ENCODE data around the gene BZW2.
"Not testable (repeated sequence)": the region's sequence is repeated elsewhere in the genome, so short reads cannot be mapped to it uniquely, and the experiment has no call there.

Gene BZW2

DNA sequence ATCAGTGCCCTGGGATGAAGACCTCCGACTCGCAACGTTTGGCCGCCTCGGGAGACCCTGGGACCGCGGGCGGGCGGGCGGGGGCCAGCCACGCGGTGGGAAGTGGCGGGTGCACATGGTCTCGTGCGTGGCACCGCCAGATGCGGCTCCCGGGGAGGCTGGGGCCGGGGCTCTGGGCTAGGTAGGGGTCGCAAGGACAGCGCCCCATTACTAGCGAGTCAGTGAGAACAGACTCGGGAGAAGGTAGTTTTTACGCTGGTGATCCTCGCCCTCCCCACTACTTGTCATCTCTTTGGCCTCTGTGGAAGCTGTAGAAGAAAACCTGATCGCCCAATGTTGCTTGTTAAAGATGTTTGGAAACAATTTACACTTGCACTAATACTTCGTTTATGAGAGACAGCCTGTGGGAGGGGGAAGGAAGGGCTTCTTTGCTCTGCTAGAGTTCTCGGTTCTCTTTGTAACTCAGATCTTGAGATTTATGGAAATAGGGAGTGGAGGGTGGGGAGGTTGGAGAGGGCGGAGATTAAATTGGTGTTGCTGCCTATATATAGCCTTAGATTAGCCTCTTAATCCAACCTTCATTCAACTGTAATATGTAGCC lies 591 bp downstream of the BZW2 start:
- peak; percentile 37 for DNase-seq

DNA sequence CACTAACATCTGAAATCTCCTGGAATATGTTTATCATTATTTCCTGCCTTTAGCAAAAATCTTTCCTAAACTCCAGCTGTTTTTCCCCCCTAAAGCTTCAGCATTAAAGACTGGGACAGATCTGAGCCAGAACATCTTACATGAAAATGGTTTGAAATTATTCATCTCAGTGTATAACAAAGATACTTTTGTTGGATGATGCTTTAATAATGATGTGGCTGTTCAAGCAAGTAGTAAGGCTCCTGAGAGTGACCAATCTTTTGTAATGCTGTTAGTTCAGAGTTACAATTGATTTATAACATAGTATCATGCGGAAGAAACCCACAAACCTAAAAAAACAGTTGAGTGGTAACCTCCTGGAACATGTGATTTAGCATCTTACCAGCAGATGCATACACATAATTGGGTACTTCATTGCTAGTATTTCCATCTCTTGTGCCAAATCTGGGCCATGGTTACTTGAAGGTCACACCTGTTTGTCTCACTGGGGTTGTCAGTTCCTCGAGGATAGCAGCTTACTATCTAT lies 1.5 kb downstream of the BZW2 start:
- peak; percentile 20 for DNase-seq

DNA sequence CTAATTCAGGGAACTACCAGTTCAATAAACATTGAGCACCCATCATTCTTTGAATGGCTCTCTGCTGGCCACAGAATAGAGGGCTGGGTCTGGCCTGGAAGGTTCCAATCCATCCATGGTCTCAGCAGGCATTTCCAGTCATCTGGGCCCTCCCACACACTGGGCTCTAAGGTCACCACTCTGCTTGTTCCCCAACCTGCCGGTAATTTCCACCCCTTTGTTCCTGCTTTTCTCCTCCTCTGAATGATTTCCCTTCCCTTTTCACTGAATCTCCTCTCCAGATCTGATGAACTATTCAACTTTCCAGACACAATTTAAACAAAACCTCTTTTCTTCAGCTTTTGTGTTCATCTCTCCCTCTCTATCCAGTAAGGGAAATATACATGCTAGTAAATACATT lies 2.6 kb downstream of the BZW2 start:
- DNase-seq, result no peak

DNA sequence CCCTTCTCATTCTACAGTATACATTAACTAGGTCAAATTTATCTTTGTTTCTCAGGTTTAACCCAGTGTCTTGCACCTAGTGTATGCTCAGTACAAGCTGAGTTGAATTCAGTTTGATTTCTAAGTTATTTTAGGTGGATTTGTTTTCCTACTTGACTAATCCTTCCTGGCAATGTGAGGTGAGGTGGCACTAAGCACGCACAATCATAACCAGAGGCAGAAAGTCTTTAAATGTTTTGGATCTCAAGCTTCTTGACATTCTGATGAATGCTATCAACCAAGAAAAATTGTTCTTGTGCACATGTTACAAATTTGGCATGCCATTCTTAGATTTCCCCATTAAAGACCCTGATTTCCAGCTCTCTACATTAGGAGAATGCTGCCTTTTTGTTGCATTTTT lies 3.2 kb downstream of the BZW2 start:
- no peak for DNase-seq

DNA sequence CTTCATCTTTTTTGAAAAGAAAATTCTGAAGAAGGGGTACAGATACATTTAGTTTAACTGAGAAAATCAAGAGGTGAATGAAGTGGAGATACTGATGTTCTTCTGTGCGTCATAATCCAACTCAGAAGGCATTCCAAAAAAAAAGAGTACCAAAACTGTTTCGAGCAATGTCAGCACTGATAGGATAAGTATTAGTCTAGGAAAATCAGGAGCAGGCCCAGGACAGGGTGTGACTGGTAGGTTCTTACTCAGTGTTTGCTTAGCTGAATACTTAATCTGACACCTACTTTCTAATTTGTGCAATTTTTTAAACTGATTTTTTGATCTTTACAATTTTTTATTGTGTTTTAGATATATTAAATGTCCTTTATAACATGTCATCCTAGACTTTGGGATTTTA lies 4.3 kb downstream of the BZW2 start:
- no peak for DNase-seq

DNA sequence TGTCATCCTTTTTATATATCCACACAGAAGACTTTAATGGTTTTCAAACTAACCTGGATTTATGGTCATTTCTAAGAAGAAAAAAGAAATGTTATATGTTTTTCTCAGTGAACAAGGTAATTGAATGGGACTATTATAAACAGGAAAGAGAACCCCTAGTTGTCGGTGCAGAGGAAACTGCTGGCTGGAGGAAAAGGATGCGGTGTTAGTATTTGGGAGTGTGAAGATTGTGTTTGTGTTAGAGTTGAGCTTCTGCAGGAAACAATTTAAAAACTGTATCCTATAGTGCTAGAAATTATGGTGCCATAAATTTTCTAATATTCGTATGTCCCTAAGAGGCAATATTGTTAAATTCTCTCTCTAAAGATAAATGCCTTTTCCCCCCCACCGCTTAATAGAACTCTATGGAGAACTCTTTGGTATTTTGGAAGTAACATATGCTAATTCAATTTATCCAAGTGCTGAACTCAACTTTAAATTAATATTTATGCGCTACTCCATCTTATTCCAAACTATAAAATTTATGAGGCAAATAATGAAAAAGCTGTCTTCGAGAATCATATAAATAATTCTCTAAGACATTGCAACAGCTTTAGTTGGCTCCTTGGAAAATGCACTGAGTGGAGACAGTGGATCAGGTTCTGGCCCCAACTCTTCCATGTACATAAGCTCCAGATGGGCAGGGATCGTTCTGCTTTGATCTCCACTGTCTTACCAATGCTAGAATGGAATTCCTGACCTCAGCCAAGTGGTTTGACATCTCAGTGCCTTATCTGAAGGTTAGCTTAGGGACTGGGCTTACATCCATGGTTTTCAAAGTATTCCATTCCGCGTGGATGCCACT lies 5.6 kb downstream of the BZW2 start:
- no peak for DNase-seq

DNA sequence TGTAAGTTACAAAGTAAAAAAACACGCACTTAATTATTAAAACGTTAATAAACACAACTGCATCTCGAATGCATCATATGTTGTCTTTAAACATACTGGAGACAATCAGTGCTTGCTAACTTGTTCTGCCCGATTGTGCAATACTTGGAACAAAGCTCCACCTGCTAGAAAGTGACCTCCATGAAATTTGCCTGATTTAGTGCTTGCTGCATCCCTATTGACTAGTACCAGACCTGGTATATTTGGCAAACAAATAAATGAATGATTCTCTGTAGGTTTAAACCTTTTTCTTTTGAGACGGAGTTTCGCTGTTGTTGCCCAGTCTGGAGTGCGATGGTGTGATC lies 6.2 kb downstream of the BZW2 start:
- DNase-seq, result no peak

DNA sequence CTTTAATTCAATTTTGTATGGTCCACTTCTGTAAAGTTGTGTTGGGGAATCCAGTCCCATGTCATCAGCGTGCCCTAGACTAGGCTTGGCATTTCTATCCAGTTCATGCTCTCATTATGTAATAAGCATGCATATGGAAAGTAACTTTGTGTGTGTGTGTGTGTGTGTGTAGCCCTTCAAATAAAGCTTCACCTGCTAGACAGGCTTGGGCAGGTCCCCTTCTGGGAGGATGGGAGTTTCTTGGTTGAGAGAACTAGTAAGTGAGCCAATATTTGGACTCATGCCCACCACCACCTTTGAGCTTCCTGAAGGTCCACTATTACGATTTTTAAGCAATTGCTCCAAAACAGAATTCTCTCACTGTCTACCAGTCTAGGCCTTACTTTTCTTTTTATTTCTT lies 6.9 kb downstream of the BZW2 start:
- peak; percentile 25 for DNase-seq

DNA sequence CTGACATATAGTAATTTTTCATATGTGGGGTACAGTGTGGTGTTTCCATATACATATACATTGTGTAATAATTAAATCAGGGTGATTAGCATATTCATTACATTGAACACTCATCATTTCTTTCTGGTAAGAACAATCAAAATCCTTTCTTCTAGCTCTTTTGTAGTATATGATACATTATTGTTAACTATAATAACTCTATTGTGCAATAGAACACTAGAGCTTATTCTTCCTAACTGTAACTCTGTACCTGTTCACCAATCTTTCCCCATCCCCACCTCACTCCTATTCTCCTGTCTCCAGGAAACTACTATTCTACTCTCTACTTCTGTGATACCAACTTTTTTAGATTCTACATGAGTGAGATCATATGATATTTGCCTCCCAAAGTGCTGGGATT lies 9.4 kb downstream of the BZW2 start:
- no peak for DNase-seq

DNA sequence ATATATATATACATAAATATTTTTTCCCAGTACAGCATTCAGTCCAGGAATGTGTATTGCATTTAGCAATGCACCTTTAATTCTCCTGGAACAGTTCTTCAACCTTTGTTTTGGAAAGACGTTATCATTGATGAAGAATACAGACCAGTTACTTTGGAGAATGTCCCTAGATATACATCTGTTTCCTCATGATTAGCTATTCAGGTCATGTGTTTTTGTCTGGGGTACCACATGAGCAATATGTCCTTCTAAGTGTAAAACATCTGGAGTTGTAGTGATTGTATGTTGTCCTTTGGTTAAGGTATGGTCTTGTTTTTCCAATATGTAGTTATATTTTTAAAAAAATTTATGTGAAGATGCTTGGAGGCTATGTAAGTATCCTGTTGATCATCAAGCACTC lies 10.2 kb downstream of the BZW2 start:
- DNase-seq, result no peak

DNA sequence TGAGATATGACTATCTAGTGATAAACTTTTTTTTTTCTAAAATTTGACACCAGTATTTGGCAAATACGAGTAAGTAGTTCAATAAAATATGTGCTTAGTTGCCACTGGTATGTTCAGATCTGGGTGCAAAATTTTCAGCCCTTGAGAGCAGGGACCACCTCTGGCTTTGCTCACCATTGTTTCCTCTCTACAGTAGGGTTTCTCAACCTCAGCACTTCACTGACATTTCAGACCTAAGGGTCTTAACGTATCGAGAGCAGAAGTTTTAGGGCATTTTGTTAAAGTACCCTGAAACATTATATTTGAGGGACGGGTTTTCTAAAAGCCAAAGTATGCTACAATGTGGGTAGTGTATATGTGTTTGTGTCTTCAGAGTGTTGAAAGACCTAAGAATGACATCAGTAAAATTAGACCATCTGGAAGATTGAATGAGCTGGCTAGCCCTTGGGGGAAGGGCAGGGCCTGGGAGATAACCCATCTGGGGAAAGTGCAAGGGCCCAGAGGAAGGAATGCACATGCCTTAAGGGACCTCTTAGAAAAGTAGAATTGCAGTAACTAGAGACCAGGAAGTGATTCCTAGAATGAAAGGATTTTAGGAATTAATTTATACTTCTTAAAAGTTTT lies 11.8 kb downstream of the BZW2 start:
- no peak for DNase-seq

DNA sequence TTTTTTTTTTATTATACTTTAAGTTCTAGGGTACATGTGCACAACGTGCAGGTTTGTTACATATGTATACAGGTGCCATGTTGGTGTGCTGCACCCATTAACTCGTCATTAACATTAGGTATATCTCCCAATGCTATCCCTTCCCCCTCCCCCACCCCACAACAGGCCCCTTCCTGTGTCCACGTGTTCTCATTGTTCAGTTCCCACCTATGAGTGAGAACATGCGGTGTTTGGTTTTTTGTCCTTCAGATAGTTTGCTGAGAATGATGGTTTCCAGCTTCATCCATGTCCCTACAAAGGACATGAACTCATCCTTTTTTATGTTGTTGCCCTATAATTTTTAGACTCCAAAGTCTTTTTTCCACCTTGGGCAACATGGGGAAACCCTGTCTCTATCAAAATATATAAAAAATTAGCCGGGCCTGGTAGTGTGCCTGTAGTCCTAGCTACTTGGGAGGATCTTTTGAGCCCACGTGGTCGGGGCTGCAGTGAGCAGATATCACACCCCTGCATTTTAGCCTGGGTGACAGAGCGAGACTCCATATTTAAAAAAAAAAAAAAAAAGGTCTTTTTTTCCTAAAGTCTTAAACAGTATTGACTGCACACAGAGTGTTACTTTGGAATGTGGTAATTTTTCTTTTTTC lies 14.0 kb downstream of the BZW2 start:
- not testable (repeated sequence) for DNase-seq

DNA sequence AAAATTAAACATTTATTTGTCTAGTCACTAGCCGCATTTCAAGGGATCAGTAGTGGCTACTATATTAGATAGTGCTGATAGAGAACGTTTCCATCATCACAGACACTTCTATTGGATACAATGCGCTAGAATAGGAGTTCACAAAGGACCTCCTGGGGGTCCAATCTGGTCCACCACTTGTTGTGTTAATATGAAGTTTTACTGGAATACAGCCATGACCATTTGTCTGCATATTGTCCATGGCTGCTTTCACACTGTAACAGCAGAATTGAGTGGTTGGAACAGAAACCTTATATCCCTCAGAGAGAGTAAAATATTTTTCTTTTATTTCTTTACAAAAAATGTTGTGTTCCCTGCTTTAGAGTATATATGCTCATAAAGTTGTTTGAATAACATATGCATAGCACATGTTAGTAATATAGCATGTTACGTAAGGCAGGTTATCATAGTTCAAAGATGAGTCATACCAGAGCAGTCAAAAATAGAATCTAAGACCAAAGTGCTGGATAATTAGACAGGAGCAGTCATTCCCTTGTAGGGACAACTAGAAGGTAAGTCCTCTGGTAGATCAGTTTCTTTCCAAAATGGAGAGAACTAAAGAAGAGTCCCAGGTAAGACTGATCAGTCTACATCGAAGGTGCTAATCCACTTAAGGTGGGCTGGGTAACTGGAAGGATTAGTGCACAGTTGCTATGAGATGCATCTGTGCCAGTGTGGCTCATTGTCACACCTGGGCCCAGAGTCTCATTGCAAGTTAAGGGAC lies 14.9 kb downstream of the BZW2 start:
- DNase-seq, result no peak

DNA sequence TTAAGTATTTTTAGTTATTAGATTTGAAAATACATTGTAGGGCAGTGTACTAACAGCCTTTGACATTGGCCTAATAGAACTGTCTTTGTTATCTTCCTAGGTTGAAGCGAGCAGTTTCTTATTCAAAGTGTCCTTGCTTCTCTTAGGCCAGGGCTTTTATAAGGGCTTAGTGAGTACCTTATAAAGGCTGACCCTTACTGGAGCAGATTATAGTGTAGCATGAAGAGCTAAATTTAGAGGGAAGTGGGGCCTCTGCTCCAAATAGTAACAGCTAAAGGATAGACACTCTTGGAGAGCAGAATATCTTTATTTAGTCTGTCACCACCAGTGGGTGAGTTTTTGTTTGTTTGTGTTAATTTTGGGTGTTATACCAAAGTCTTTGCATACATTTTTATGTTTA lies 15.9 kb downstream of the BZW2 start:
- DNase-seq, result no peak

DNA sequence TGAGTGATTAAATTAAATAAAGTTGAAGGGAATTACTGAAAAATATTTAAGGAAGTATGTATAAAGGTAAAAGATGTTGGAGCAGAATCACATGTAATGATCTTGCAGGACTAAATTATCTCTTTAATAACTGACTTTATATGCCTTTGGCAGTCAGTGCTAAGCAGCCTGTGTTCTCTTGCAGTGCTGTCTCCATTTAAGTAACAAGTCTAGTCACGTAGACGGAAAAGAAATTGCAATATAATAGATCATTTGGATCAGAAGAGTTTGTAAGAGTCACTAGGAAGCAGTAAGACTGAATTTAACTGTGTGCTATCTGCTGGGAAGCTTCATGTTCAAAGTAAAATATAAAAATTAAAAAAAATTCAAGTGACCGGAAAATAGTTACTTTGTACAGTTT lies 21.4 kb downstream of the BZW2 start:
- no peak for DNase-seq

DNA sequence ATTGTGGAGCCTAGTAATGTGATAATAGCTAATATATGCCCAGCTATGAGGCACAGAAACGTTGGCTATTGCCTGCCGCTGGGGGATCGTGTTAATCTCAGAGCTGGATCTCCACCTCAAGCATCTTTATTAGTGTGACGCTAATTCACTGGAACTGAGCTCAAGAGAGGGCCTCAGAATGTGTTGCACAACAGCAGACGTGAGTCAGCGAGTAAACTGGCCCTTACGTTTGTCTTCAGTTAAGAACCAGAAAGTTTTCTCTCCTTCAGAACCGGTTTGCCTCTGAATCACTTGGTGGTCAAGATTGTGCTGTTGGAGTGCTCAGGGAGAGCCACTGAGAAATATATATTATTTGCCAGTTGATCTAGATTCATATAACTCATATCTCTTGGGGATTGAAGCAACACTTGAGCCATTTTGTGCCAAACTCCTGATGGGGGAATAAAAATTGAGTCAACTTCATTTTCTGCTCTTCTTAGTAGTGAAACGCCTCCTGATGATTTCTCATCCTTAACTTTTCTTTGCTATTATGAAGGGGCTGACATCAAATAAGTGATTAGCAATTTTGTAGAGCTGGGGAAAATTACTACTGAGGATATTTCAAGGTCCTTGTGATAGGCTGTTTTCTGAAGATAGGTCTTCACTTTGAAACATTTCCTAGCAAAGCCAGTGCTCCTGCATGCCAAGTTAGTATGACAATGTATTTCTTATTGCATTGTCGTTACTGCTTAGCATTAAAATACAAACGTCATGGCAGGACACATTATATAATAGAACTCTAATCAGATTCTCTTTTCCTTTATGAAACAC lies 22.3 kb downstream of the BZW2 start:
- DNase-seq, result no peak

DNA sequence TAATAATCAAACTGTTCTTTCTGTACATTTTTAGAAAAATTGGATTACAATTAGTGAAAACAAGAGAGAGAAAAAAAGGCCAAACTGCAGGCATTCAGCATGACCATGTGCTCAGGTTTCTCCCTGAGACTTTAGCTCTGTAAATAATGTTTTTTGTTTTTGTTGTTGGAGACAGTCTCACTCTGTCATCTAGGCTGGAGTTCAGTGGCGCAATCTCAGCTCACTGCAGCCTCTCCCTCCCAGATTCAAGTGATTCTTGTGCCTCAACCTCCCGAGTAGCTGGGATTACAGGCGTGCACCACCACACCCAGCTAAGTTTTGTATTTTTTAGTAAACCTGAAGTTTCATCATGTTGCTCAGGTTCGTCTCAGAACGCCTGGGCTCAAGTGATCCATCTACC lies 23.0 kb downstream of the BZW2 start:
- DNase-seq, result no peak

DNA sequence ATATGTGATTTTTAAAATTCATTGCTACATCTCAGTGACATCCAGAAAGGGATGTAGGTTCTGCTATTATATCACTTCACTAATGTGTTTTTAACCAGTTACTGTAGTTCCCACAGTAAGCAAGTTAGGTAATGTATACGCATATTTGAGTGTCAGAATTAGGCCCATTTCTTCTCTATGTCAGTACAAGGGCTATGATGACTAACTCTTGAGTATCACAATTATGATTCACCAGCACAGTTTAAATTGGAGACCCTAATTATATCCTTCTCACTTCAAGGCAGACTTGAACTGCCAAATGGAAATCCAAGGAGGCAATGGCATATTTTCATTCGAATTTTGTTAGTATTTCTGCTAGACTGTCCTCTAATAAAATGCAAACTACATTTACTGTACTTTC lies 23.6 kb downstream of the BZW2 start:
- no peak for DNase-seq

DNA sequence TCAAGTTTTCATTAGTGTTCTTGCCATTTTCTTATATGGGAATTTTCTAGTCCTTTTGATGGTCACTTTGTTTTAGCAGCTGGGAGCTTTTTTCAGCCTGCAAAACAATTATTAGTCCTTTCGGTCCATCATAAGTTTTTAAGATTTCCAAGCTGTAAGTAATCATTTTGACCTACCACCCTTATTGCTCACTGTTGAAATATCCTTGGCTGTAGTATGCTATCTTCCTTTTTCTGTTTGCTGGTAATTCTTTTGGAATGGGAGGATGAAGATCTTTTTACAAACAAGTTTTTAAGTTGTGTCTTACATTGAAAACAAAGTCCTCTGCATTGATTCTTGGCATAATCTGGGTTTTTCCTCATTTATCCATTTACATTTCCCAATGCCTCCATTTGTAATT lies 24.0 kb downstream of the BZW2 start:
- no peak for DNase-seq

DNA sequence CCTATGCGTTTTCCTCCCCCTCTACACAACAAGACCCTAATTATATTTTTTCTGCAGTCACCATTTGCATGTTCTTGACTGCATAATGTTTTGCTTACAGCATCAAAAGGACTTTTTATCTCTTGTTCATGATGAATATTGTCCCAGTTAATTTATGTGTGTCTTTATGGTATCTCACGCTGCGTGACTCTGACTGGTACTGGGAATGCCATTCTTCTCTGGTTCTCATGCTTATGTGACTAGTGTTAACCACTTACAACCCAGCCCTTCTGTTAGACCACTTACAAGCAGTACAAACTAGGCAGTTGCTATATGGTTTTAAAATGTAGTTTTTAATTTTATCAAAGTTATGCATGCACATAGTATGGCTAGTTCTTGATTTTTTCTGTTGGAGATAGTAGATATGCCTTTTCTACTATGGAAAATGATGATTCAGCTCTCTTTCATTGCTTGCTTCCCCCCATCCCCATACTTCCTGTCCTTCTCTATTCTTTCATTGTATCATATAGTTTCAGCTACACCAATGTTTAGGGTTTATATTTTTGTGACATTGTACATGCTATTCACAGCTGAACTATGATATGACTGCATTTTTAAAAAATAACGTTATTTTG lies 24.9 kb downstream of the BZW2 start:
- no peak for DNase-seq

DNA sequence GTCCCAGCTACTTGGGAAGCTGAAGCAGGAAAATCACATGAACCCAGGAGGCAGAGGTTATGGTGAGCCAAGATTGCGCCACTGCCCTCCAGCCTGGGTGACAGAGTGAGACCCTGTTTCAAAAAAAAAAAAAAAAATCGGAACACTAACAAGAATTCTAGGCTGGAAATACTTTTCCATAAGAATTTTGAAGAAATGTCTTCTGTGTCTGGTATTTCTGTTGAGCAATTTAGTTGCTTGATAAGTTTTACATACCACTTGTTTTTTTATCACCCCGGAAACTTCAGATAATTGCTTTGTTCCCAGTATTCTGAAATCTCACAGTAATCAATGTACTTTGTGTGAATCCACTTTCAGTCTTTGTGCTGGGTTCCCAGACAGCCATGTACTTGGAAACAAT lies 25.8 kb downstream of the BZW2 start:
- no peak for DNase-seq

DNA sequence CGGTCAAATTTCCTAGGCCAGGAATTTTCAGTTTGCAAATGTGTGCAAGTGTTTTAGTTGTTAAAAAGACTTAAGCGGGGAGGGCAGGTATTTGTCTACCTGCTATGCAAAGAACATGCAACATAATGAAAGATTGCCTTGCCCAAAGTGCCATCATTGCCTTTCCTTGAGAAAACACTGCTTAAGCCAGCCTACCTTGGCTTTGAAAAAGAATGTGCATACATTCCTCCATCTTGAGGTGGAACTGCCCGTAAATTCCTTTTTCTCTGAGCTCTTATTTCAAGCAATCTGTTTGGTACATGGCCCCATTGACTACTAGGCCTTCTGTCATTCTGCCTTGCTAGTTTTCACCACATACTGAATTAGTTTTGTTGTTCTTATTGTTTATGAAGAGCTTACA lies 29.3 kb downstream of the BZW2 start:
- DNase-seq, result no peak

All from RPMI8226 (cell line).